GM12872 (cell line): Measurements from ENCODE around the gene RABGAP1.

Experiments used
- TF ChIP-seq, protein P1 (sequence below): IDR thresholded peaks from 3 replicates; pipeline ENCODE4 v1.5.1; 2011; ENCODE audit warnings: low read depth, mild to moderate bottlenecking, low read length, moderate library complexity; ENCODE audit not compliant: insufficient read depth

The RABGAP1 gene

DNA sequence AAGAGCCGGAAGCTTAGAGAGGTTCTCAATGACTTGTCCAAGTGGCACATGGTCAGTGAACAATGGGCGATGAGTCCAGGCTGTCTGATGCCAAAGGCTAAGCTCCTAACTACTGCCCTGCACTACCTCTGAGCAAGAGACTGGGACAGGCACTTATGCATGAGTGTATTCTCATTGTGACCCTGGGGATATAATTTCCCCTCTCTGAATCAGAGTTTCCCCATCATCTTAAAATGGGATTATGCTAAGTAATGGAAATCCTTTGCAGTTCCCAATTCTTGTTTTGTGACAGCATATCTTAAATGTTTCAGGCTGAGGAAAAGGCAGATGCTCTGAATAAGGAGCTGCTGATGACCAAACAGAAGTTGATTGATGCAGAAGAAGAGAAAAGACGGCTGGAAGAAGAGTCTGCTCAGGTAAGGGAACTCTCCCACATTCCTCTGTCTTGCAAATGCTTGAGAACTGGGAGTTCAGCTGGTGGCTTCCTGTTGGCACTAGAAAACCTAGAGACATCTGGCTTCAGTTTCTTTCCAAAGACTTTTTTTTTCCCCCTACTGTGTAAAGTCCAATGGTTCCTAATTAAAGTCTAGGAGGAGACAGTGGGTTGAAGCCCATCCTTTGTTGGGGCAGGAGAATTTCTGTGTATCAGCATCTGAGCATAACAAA lies 156.7 kb downstream of the RABGAP1 start:
- TF ChIP-seq, protein P1, sequence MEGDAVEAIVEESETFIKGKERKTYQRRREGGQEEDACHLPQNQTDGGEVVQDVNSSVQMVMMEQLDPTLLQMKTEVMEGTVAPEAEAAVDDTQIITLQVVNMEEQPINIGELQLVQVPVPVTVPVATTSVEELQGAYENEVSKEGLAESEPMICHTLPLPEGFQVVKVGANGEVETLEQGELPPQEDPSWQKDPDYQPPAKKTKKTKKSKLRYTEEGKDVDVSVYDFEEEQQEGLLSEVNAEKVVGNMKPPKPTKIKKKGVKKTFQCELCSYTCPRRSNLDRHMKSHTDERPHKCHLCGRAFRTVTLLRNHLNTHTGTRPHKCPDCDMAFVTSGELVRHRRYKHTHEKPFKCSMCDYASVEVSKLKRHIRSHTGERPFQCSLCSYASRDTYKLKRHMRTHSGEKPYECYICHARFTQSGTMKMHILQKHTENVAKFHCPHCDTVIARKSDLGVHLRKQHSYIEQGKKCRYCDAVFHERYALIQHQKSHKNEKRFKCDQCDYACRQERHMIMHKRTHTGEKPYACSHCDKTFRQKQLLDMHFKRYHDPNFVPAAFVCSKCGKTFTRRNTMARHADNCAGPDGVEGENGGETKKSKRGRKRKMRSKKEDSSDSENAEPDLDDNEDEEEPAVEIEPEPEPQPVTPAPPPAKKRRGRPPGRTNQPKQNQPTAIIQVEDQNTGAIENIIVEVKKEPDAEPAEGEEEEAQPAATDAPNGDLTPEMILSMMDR: no peak

DNA sequence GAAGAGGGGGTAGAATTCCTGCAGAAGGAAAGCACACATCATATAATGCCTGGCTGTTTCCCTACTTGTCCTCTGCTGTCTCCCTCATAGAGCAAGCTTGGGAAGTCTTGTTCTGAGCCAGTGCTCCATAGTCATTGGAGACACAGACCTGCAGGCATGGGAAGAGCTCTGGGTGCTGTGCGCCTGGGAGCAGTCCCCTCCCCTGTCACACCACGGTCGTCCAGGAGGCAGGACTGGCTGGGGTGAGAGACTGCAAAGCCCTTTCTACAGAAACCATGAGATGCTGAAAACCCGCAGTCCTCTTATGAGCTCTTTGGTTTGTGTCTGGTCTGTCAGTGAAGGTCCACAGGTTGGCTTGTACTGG lies 157.3 kb downstream of the RABGAP1 start:
- TF ChIP-seq, protein P1: no peak

DNA sequence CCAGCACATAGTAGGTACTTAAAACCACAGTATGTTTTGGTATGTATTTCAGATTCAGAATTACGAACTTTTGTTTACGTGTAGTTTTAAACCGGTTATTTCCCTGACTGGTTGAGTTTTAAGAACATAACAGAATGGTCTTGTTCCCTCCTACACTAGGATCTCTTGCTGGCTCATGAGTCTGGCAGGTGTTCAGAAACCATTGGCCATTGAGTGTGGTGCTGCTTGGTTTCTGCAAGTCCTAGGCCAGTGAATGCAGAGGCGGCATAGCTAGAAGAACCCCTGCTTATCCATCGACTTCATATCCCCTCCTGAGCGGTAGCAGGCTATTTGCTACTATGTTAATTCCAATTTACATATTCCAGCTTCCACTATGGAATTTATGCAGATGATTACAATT lies 158.2 kb downstream of the RABGAP1 start:
- TF ChIP-seq, protein P1: no peak

DNA sequence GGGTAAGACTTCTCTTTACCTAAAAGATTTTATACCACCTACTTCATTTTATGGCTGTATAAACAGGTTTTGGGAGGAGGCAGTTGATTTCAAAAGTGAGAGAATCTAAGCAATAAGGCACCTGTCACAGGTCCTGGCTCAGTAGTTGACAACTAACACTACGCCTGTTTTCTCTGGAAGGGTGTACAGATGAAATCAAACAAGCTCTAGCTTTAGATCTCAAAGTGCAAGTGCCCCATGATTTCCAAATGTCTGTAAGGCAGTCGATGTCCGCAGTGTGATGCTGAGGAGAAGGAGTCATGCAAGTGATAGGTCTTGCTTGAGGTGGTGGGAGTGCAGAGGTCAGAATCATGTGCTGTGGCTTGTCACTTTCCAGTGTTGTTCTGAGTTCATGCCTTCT lies 158.7 kb downstream of the RABGAP1 start:
- TF ChIP-seq, protein P1: no peak

DNA sequence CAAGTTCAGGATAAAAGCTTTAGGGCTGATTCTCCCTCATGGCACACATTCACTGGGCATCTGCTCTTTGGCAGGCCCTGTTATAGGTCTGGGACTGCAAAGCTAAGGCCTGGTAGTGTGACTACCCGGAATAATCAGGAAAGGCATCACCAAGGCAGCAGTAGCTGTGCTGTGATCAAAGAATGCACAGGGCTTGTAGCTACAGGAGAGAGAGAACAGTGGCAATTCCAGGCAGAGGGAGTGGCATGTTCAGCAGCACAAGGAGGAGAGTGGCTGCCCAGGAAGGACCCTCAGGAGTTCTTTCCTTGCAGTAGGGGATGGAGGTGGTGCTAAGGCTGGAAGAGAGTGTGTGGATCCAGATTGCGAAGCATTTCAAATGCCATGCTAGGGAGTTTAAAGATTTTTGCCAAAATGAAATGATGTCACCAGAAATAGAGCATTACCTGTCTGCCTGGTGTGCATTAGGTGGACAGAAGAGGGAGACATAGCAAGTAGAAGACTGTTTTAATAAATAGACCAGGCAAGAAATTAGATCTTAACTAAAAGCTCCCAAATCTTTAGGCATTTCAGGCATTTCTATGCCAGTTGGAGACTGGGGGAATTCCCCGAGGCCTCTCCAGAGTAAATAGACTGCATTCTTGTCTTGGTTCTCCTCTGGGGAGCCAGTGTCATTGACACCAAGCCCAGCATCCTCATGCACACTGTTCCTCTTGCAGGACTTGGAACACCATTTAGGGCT lies 161.7 kb downstream of the RABGAP1 start:
- TF ChIP-seq, protein P1: peak; percentile 35; the same call in 1 of the 3 replicates

DNA sequence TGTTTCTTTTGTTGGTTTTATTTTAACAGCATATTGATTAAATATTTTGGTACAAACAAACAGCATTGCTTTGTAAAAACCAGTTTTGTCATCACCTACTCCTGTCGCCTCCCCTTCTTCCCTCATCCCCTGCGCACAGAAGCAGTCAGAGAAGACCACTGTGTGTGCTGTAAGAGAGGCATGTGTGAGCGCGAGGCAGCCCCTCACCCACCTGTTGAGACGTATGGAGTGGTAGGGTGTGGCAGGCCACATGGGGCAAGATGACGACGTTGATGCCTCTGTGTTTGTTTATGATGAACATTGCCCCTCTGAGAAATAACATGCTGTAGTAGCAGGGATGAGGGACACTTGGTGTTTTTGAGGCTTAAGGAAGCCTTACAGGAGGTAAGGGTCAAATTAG lies 164.0 kb downstream of the RABGAP1 start:
- TF ChIP-seq, protein P1: no peak

DNA sequence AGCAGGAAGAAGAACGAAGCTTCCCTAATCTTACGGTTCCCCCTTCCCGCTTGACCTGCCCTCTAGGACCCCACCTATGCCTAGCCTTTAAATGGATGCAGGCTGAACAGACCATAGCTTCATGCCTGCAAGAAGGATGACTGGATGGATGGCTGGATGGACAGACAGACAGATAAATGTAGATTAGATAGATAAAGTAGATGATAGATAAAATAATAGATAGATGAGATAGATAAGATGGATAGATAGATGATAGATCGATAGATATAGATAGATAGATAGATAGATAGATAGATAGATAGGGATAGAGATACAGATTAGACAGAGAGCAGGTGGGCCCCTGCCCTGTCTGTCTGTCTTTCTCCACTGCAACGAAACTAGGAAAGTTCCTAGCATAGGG lies 164.7 kb downstream of the RABGAP1 start:
- TF ChIP-seq, protein P1: no peak
